ENCODE data around the gene SH3BP4. TPM values are rescaled to one million over a fixed set of nuclear protein-coding genes. Genes with fewer than 3 reads are reported as not detected.

SH3BP4 gene
- total RNA-seq, 1 donor from 2014 or later, result 115 TPM

DNA sequence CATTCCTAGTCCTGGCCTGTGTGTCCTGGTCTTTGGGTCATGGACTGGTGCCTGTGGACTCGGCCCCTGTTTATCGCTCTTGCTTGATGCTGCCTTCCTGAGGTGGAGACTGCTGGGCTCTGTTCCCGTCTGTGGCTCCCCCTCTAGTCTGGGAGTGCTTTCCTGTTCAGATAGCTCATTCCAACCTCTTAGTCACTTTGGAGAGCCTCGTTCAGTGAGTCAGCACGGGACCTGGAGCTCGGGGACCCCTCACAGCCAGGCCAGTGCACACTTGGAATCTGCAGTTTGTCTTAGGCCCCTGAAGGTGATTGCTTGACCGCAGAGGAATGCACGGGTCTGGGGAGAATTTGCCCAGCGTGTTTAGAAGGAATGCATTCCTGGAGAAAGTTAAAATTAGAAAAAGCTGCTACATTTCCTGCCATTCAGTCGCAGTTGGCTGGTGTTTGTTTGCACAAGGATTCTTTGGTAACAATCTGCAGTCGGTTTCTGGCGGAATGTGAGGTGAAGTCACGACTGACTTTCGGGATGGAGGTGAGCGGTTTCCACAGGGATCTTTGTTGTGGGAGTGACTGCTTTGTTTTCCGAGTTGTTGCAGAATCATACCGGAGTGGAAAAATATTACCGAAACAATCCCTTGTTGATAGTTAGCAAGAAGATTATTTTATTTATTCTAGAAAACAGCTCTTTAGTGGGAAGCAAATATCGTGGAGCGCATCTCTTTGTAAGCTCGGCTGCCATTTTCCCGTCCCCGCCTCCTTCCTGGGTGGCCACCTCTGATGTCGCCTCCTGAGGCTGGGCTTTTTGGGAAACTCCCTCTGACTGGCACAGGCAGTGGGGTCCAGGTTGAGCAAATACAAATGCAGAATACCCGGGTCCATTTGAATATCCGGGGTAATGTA is 29.6 kb downstream of the SH3BP4 start:
- Histone ChIP-seq H3K27me3 (ENCODE audit: control insufficient read depth, insufficient read depth, low read length) (no peaks in the 10 kb centered on the region), H3K36me3 (ENCODE audit: control insufficient read depth, insufficient read depth, low read length) (no peaks in the 10 kb centered on the region), H3K4me3 (ENCODE audit: low read depth, low read length) (peak overlapping the region; percentile 13)
- peak; percentile 99 for DNase-seq (ENCODE audit: low read depth)
- TF ChIP-seq, protein P1, sequence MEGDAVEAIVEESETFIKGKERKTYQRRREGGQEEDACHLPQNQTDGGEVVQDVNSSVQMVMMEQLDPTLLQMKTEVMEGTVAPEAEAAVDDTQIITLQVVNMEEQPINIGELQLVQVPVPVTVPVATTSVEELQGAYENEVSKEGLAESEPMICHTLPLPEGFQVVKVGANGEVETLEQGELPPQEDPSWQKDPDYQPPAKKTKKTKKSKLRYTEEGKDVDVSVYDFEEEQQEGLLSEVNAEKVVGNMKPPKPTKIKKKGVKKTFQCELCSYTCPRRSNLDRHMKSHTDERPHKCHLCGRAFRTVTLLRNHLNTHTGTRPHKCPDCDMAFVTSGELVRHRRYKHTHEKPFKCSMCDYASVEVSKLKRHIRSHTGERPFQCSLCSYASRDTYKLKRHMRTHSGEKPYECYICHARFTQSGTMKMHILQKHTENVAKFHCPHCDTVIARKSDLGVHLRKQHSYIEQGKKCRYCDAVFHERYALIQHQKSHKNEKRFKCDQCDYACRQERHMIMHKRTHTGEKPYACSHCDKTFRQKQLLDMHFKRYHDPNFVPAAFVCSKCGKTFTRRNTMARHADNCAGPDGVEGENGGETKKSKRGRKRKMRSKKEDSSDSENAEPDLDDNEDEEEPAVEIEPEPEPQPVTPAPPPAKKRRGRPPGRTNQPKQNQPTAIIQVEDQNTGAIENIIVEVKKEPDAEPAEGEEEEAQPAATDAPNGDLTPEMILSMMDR (IDR thresholded peaks at IDR 0.05; ENCODE audit: insufficient read depth, low read length, poor library complexity, severe bottlenecking), result no peak

DNA sequence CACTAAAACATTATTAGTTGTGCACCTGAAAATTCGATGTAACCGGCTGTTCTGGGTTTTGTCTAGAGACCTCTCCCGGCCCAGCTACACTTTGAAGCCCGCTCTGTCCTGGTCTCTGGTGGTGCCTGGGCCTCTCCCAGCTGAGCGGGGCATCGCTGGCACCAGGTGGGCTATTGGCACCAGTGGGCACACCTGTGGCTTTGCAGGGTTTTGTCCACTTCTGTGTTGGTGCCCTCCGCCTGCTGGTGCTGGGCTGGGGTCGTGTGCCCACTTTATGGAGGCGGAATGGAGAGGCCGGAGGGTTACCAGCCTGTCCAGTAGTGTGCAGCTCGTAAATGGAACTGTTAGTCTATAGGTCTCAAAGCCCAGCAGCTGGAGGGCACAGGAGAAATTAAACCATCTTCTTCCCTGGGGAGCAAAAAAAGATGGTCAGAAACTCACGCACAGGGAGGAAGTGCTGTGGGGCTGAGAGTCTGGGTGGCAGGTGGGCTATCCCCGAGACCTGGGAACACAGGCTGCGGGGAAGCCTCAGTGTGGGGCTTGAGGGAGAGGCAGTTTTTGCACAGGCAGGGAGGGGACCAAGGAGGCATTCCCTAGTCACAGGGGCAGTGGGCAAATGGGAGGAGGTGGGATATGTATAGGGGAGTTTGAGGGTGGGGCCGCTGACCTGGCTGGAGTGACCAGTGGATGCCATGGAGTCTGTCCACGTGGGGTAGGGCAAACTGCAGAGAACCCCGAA is 30.4 kb downstream of the SH3BP4 start:
- H3K4me3 ChIP-seq (ENCODE audit: low read depth, low read length), result peak overlapping the region; percentile 13

DNA sequence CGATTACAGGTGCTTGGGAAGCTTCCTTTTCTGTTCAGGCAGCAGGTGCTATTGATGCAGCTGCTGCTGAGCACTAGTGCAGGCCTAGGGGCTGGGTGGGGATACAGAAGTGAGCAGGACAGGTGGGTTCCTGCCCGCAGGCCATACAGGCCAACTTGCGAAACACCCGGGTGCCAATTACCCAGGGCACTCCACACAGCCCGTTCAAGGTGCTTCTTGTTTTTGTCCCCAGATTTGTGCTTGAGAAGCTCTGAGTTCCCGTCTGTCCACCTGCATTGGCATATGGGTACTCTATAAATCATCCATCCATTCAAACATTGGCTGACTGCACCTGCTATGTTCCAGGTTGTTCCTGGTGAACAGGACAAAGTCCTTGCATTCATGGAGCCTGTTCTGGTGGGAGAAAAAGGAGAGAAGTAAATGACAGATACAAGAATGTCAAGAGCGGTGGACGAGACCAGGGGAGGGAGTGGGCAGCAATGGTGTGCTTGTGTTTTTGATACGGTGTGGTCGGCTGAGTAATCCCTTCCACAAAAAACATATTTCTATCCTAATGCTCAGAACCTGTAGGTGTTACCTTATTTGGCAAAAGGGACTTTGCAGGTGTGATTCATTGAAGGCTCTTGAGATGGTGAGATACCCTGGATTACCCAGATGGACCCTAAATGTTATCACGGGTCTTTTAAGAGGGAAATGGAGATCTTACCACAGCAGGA is 31.4 kb downstream of the SH3BP4 start:
- H3K36me3 ChIP-seq (ENCODE audit: control insufficient read depth, insufficient read depth, low read length), result no peaks in the 10 kb centered on the region
- no peak for DNase-seq (ENCODE audit: low read depth)
- H3K27me3 ChIP-seq (ENCODE audit: control insufficient read depth, insufficient read depth, low read length), result no peaks in the 10 kb centered on the region
- TF ChIP-seq, protein P1 (IDR thresholded peaks at IDR 0.05; ENCODE audit: insufficient read depth, low read length, poor library complexity, severe bottlenecking), result no peak
- no peak overlapping the region for H3K4me3 ChIP-seq (ENCODE audit: low read depth, low read length)

More for the DNA sequence above, 30.4 kb downstream of the SH3BP4 start:
- Histone ChIP-seq H3K36me3 (ENCODE audit: control insufficient read depth, insufficient read depth, low read length) (no peaks in the 10 kb centered on the region), H3K27me3 (ENCODE audit: control insufficient read depth, insufficient read depth, low read length) (no peaks in the 10 kb centered on the region)
- TF ChIP-seq, protein P1 (IDR thresholded peaks at IDR 0.05; ENCODE audit: insufficient read depth, low read length, poor library complexity, severe bottlenecking), result no peak
- DNase-seq (ENCODE audit: low read depth), result no peak

DNA sequence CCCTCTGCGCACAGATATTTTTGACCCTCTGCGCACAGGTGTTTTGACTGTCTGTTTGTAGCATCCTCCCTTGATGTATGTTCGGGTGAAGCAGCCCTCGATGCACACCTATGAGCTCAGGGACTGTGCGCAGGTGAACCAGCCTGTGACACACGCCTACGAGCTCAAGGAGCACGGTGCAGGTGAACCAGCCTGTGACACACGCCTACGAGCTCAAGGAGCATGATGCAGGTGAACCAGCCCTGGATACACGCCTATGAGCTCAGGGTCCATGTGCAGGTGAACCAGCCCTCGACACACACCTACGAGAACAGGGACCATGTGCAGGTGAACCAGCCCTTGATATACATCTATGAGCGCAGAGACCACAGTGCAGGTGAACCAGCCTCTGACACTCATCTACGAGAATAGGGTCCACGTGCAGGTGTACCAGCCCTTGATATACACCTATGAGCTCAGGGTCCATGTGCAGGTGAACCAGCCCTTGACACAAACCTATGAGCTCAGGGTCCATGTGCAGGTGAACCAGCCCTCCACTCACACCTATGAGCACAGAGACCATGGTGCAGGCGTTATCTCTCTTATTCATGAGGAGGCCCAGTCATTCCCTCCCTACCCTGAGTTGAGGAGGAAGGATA is 33.9 kb downstream of the SH3BP4 start:
- DNase-seq (ENCODE audit: low read depth), result no peak
- H3K36me3 ChIP-seq (ENCODE audit: control insufficient read depth, insufficient read depth, low read length), result no peaks in the 10 kb centered on the region
- H3K27me3 ChIP-seq (ENCODE audit: control insufficient read depth, insufficient read depth, low read length), result no peaks in the 10 kb centered on the region
- TF ChIP-seq, protein P1 (IDR thresholded peaks at IDR 0.05; ENCODE audit: insufficient read depth, low read length, poor library complexity, severe bottlenecking), result no peak
- H3K4me3 ChIP-seq (ENCODE audit: low read depth, low read length), result no peak overlapping the region

DNA sequence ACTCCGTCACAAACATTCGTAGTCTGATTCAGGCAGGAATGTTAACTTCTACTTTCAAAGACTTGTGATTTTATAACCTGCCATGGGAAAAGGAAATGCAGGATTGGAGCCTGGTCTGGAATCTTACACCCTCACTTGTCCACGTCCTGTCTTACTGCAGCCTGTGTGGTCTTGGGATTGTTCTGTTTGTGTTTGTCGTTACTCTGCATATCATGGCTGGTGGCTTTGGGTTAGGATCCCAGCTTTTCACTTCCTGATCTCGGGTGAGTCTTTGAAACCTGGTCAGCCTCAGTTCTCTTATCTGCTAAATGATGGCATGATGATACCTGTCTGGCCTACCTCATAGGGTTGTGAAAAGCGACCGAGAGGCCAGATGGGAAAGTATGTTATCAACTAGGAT is 34.6 kb downstream of the SH3BP4 start:
- Histone ChIP-seq H3K4me3 (ENCODE audit: low read depth, low read length) (no peak overlapping the region), H3K36me3 (ENCODE audit: control insufficient read depth, insufficient read depth, low read length) (no peaks in the 10 kb centered on the region), H3K27me3 (ENCODE audit: control insufficient read depth, insufficient read depth, low read length) (no peaks in the 10 kb centered on the region)
- no peak for DNase-seq (ENCODE audit: low read depth)
- TF ChIP-seq, protein P1 (IDR thresholded peaks at IDR 0.05; ENCODE audit: insufficient read depth, low read length, poor library complexity, severe bottlenecking), result no peak
